GM12878 (cell line): ENCODE data around the gene HNRNPM. TPM values are rescaled to one million over a fixed set of nuclear protein-coding genes. Genes with fewer than 3 reads are reported as not detected.

Experiments
- ATAC-seq: fragments of 200-7000 bp; cut with Tn5 transposase; 3 replicates; pipeline ENCODE4 v1.9.1; 2020; ENCODE audit warnings: mild to moderate bottlenecking, moderate library complexity
- BruUV-seq: library from RNA; stranded (reverse); fragments of 400-500 nt; replicated peaks from 2 replicates; lab custom pipeline; 2021; lab: Mats Ljungman, UMichigan
- CTCF ChIA-PET: fragments of 300-600 bp; sonication (Branson Sonifier 250); formaldehyde crosslinking; extraction: SDS; loops from one replicate; lab custom pipeline; 2021; ENCODE audit warnings: inconsistent platforms; lab: Yijun Ruan, JAX
- POLR2A ChIA-PET: fragments of 350-600 bp; formaldehyde crosslinking; extraction: SDS; loops from one replicate; lab custom pipeline; 2021; ENCODE audit warnings: inconsistent platforms; lab: Charles Lee
- RAD21 ChIA-PET: fragments of 300-600 bp; sonication (Branson Sonifier 250); formaldehyde crosslinking; loops from one replicate; lab custom pipeline; 2023; ENCODE audit warnings: antibody characterized with exemption; ENCODE audit not compliant: unreplicated experiment; lab: Charles Lee
- SMC1A ChIA-PET: fragments of 300-600 bp; sonication (Branson Sonifier 250); formaldehyde crosslinking; loops from one replicate; lab custom pipeline; 2023; ENCODE audit not compliant: unreplicated experiment, uncharacterized antibody; lab: Charles Lee
- DNase-seq: peaks from one replicate; pipeline ENCODE4 v3.0.0-alpha.2; 2011; ENCODE audit warnings: low read depth, low spot score
- FAIRE-seq: peaks from 3 replicates; lab custom pipeline; 2011; peaks lifted over from hg19 to GRCh38; lab: Jason Lieb, UNC
- H2AFZ ChIP-seq: 2 replicates; pipeline ENCODE4 v1.6.0; 2011; ENCODE audit warnings: low read depth, low read length, control low read depth; ENCODE audit not compliant: control insufficient read depth
- H3K27ac ChIP-seq: 2 replicates; pipeline ENCODE4 v1.5.1; 2011; ENCODE audit warnings: control low read depth; ENCODE audit not compliant: control insufficient read depth, insufficient read depth
- H3K27me3 ChIP-seq, 2 experiments: replicated peaks in 1 of 2; 2 replicates each; pipeline versions ENCODE4 v1.6.0 to v1.6.1; 2011; ENCODE audit warnings: low read length in 1 of 2; ENCODE audit not compliant: control insufficient read depth in 2 of 2, insufficient read depth in 2 of 2
- H3K36me3 ChIP-seq, 2 experiments: 2 replicates each; pipeline ENCODE4 v1.5.1; 2011; ENCODE audit warnings: low read length in 1 of 2; ENCODE audit not compliant: control insufficient read depth in 2 of 2, insufficient read depth in 2 of 2
- H3K4me1 ChIP-seq: 2 replicates; pipeline ENCODE4 v1.6.1; 2011; ENCODE audit warnings: mild to moderate bottlenecking, low read length, moderate library complexity, mixed read lengths; ENCODE audit not compliant: control insufficient read depth, insufficient read depth
- H3K4me2 ChIP-seq: 2 replicates; pipeline ENCODE4 v1.6.0; 2011; ENCODE audit warnings: control low read depth; ENCODE audit not compliant: control insufficient read depth, insufficient read depth
- H3K4me3 ChIP-seq: fragments of 200-600 bp; sonication (generic); 2 replicates; pipeline ENCODE4 v1.5.1; 2016
- H3K79me2 ChIP-seq: 2 replicates; pipeline ENCODE4 v1.6.0; 2011; ENCODE audit warnings: low read length; ENCODE audit not compliant: control insufficient read depth, insufficient read depth
- H3K9ac ChIP-seq: 2 replicates; pipeline ENCODE4 v1.8.0; 2011; ENCODE audit warnings: low read length, control low read depth, mixed read lengths; ENCODE audit not compliant: control insufficient read depth, insufficient read depth
- H3K9me3 ChIP-seq: replicated peaks from 3 replicates; pipeline ENCODE4 v1.5.1; 2011; ENCODE audit warnings: mild to moderate bottlenecking, low read length; ENCODE audit not compliant: control insufficient read depth, insufficient read depth
- H4K20me1 ChIP-seq: 2 replicates; pipeline ENCODE4 v1.6.0; 2011; ENCODE audit not compliant: control insufficient read depth, insufficient read depth
- POLR2AphosphoS5 ChIP-seq: IDR thresholded peaks from 2 replicates; pipeline ENCODE4 v1.6.1; 2011; ENCODE audit warnings: mild to moderate bottlenecking, low read length, inconsistent platforms
- SMARCA5 ChIP-seq: fragments of 450-650 bp; IDR thresholded peaks from 2 replicates; pipeline ENCODE4 v1.6.1; 2017; ENCODE audit warnings: mild to moderate bottlenecking
- SREBF1 ChIP-seq: IDR thresholded peaks from 2 replicates; pipeline ENCODE4 v1.6.1; 2012; ENCODE audit warnings: mild to moderate bottlenecking, low read length
- ZNF592 ChIP-seq: fragments of 450-650 bp; IDR thresholded peaks from 2 replicates; pipeline ENCODE4 v1.6.1; 2017; ENCODE audit warnings: mild to moderate bottlenecking, moderate library complexity
- ZNF687 ChIP-seq: fragments of 450-650 bp; IDR thresholded peaks from 2 replicates; pipeline ENCODE4 v1.6.1; 2017; ENCODE audit warnings: mild to moderate bottlenecking, moderate library complexity
- WGBS: methylation state at CpG from one replicate; pipeline ENCODE4 v1.1.6; 2016; ENCODE audit warnings: low lambda C conversion rate; ENCODE audit not compliant: insufficient replicate concordance, insufficient coverage; ENCODE audit errors: missing lambda C conversion rate; 5-methylcytosine and 5-hydroxymethylcytosine counted together
- in situ Hi-C: fragments of 300-500 bp; cut with MboI; formaldehyde crosslinking; loops from 9 replicates; pipeline ENCODE4 v1.14.3; 2018; ENCODE audit warnings: mixed read lengths
- intact Hi-C: fragments of 100-400 bp; cut with micrococcal nuclease; formaldehyde crosslinking; loops from one replicate; pipeline ENCODE4 v1.14.2; 2022; ENCODE audit not compliant: unreplicated experiment
- polyA plus RNA-seq, 11 experiments: library from polyadenylated mRNA; depleted of rRNA in 4 of 11; unstranded in 6 of 11; stranded (reverse) in 5 of 11; fragments of >200 nt; fragmentation: Nextera tagmentation in 4 of 11; fragmentation: Illumina TruSeq in 1 of 11; extraction: Ambion mirVana in 4 of 11; extraction: Trizol in 1 of 11; gene quantifications; 1 replicate in 1 of 11; 2 replicates in 10 of 11; pipeline versions ENCODE4 v1.2.1 to v1.2.3, GENCODE V29; 2011 to 2016; ENCODE audit warnings: inconsistent platforms in 2 of 11, missing spikeins in 2 of 11, low read depth in 1 of 11
- total RNA-seq, 4 experiments: library from RNA; depleted of rRNA in 3 of 4; stranded (reverse); fragments of >200 nt in 3 of 4; fragmentation: Illumina TruSeq in 1 of 4; extraction: Trizol in 1 of 4; gene quantifications; 2 replicates each; pipeline versions ENCODE4 v1.2.1 to v1.2.3, GENCODE V29; 2013 to 2021

HNRNPM gene
- total and polyA plus RNA-seq, 10 of the 15 experiments (the other 5 are each of a cell fraction or from before 2014, with no cell fraction given) = 14.3 to 415 (median 198) TPM

- no peaks in the 10 kb centered on the region for H3K27me3 ChIP-seq
- ChIA-PET POLR2A (no interaction called here), SMC1A (interaction anchor here (1.1 to 1.5 kb wide), 2 partner anchors 12 to 26 kb away, joined by 3 read pairs; no protein-coding TSS in a partner anchor), RAD21 (no interaction called here), CTCF (interaction anchor here (0.6 to 1.0 kb wide), 2 partner anchors 10 to 200 kb away, joined by 4 read pairs; no protein-coding TSS in a partner anchor)
- no peak overlapping the region for H3K4me2 ChIP-seq
- BruUV-seq = no TSS peak
- FAIRE-seq = no peak
- in situ Hi-C loops (no loop called here), intact Hi-C loops (no loop called here)
- H3K36me3 ChIP-seq = peaks cover 17 to 59% of the 10 kb centered on the region in 2 experiments
- H2AFZ ChIP-seq = no peak overlapping the region
- DNase-seq = no peak
- TF ChIP-seq SREBF1 (no peak), SMARCA5 (no peak), POLR2AphosphoS5 (peak; percentile 49; the same call in 1 of the 2 replicates), ZNF592 (no peak), ZNF687 (no peak)
- no peak overlapping the region for H3K4me3 ChIP-seq
- WGBS = 85% methylated on average over 7 of the region's 7 CpGs
- no peak overlapping the region for H3K9ac ChIP-seq
- H3K27ac ChIP-seq = no peak overlapping the region
- peaks cover 92% of the 10 kb centered on the region for H3K79me2 ChIP-seq
- ATAC-seq = no peak
- H4K20me1 ChIP-seq = peaks cover 32% of the 10 kb centered on the region
- H3K9me3 ChIP-seq = no peaks in the 10 kb centered on the region
- peaks cover 9% of the 10 kb centered on the region for H3K4me1 ChIP-seq
These were observed 14.3 kb downstream of the HNRNPM start for GRCh38 chr19:8459095-8459494.
